Upper lobe of right lung (tissue), 1 donor: ENCODE measurements around the gene CDH13. TPM values are rescaled to one million over a fixed set of nuclear protein-coding genes. Genes with fewer than 3 reads are reported as not detected.

Experiments
- ATAC-seq: fragments of 200-7000 bp; cut with Tn5 transposase; one replicate; pipeline ENCODE4 v1.9.1; 2020; ENCODE audit warnings: mild to moderate bottlenecking, moderate library complexity
- DNase-seq: peaks from one replicate; pipeline ENCODE4 v3.0.0-alpha.2; 2020
- H3K27ac ChIP-seq: fragments of 200-600 bp; one replicate; pipeline ENCODE4 v1.8.0; 2022
- H3K27me3 ChIP-seq: fragments of 200-600 bp; one replicate; pipeline ENCODE4 v1.8.0; 2022; ENCODE audit warnings: mild to moderate bottlenecking
- H3K36me3 ChIP-seq: fragments of 200-600 bp; one replicate; pipeline ENCODE4 v1.8.0; 2022
- H3K4me1 ChIP-seq: fragments of 200-600 bp; one replicate; pipeline ENCODE4 v1.8.0; 2022
- H3K4me3 ChIP-seq: fragments of 200-600 bp; one replicate; pipeline ENCODE4 v1.8.0; 2022; ENCODE audit warnings: mild to moderate bottlenecking
- H3K9me3 ChIP-seq: fragments of 200-600 bp; one replicate; pipeline ENCODE4 v1.8.0; 2022
- intact Hi-C: fragments of 100-400 bp; cut with DNase I; formaldehyde crosslinking; loops from one replicate; pipeline ENCODE4 v1.11.0; 2022
- total RNA-seq: library from RNA; stranded (reverse); fragmentation: NEBNext Ultra II Directional; extraction: Animal tissue kit (Norgen Biotek cat#: 25700); gene quantifications from one replicate; pipeline ENCODE4 v1.2.1, GENCODE V29; 2021
- TF ChIP-seq, protein P1 (sequence below): fragments of 200-600 bp; IDR thresholded peaks from one replicate; pipeline ENCODE4 v1.8.0; 2022; ENCODE audit warnings: antibody characterized with exemption
- donor health status: DM: no; HTN: yes; CAD: no; lungs with severe emphysema.

Gene CDH13
- total RNA-seq, 1 donor from 2014 or later = 27.2 TPM

DNA sequence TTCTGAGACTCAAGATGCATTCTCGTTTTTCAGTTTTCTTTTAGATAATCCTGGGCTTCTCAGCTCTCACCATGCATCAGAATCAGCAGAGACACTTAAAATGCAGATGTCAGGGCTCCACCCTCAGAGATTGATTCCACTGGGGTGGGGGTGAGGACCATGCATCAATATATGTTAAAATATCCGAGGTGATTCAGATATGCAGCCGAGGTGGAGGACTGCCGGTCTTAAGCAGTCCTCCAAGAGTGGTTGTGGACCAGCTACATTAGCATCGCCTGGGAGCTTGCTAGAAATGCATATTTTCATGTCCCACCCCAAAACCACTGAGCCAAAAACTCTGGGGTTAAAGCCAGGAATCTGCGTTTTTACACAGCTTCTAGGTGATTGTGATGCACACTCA is 501.3 kb downstream of the CDH13 start:
- TF ChIP-seq, protein P1, sequence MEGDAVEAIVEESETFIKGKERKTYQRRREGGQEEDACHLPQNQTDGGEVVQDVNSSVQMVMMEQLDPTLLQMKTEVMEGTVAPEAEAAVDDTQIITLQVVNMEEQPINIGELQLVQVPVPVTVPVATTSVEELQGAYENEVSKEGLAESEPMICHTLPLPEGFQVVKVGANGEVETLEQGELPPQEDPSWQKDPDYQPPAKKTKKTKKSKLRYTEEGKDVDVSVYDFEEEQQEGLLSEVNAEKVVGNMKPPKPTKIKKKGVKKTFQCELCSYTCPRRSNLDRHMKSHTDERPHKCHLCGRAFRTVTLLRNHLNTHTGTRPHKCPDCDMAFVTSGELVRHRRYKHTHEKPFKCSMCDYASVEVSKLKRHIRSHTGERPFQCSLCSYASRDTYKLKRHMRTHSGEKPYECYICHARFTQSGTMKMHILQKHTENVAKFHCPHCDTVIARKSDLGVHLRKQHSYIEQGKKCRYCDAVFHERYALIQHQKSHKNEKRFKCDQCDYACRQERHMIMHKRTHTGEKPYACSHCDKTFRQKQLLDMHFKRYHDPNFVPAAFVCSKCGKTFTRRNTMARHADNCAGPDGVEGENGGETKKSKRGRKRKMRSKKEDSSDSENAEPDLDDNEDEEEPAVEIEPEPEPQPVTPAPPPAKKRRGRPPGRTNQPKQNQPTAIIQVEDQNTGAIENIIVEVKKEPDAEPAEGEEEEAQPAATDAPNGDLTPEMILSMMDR = no peak
- Histone ChIP-seq H3K4me3 (no peak overlapping the region), H3K9me3 (peaks cover 4% of the 10 kb centered on the region), H3K27ac (no peak overlapping the region), H3K36me3 (no peaks in the 10 kb centered on the region), H3K4me1 (no peaks in the 10 kb centered on the region), H3K27me3 (no peaks in the 10 kb centered on the region)
- intact Hi-C loops = no loop called here
- DNase-seq (no peak), ATAC-seq (no peak)

DNA sequence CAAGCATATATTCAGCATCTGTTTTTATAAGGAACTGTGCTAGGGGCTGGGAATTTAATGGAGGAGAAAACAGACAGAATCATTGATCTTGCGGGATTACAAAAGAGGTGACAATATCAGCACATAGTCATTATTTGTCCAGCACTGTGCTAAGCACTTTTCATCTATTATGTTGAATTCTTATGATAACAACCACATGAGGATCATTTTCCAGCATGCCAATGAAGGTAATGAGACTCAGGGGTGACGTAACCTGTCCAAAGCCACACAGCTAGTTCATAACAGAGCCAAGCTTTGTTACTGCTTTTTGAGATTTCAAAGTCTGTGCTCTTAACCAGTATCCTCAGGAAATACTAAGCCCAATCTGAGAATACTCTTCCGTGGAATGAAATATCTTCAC is 503.3 kb downstream of the CDH13 start:
- Histone ChIP-seq H3K27ac (no peak overlapping the region), H3K27me3 (no peaks in the 10 kb centered on the region), H3K4me3 (no peak overlapping the region), H3K9me3 (peaks cover 4% of the 10 kb centered on the region), H3K36me3 (no peaks in the 10 kb centered on the region), H3K4me1 (no peaks in the 10 kb centered on the region)
- DNase-seq (no peak), ATAC-seq (no peak)
- intact Hi-C loops = no loop called here
- TF ChIP-seq, protein P1 = no peak

DNA sequence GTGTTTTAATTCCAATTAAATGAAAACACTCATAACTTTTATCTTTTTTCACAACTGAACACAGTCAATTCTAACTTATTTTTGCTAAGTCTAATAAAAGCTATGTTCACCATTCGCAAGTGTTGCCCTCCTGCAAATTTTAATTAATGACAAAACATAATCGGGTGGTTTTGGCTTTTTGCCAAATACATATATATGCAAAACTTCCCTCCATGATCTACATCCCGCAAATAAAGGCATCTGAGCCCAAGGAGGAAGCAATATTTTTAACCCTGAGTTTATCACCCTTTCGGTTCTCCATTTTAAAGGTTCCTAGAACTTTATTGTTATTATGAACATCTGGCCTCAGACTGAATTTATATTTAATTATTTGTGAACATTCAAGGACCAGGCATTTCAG is 507.9 kb downstream of the CDH13 start:
- Histone ChIP-seq H3K36me3 (no peaks in the 10 kb centered on the region), H3K4me1 (peaks cover 5% of the 10 kb centered on the region), H3K27ac (no peak overlapping the region), H3K27me3 (no peaks in the 10 kb centered on the region), H3K9me3 (no peaks in the 10 kb centered on the region), H3K4me3 (no peak overlapping the region)
- TF ChIP-seq, protein P1 = no peak
- DNase-seq = no peak
- intact Hi-C loops = no loop called here
- no peak for ATAC-seq

DNA sequence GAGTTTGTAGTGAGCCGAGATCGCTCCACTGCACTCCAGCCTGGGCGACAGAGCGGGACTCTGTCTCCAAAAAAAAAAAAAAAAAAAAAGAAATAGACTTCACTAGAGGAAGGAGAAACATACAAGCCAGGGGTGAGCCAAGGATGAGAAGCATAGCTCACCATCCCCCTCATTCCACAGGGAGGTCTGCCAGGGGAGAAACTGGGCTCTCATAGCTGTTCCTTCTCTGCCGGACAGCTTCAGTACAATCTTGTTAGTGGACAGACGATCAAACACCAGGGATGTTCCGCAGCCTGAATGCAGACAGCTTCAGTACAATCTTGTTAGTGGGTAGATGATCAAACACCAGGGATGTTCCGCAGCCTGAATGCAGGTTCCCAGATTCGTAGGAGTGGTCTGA is 509.6 kb downstream of the CDH13 start:
- Histone ChIP-seq H3K27ac (no peak overlapping the region), H3K9me3 (no peaks in the 10 kb centered on the region), H3K36me3 (no peaks in the 10 kb centered on the region), H3K4me1 (peaks cover 5% of the 10 kb centered on the region), H3K27me3 (no peaks in the 10 kb centered on the region), H3K4me3 (no peak overlapping the region)
- ATAC-seq (no peak), DNase-seq (no peak)
- TF ChIP-seq, protein P1 = no peak
- intact Hi-C loops = no loop called here

DNA sequence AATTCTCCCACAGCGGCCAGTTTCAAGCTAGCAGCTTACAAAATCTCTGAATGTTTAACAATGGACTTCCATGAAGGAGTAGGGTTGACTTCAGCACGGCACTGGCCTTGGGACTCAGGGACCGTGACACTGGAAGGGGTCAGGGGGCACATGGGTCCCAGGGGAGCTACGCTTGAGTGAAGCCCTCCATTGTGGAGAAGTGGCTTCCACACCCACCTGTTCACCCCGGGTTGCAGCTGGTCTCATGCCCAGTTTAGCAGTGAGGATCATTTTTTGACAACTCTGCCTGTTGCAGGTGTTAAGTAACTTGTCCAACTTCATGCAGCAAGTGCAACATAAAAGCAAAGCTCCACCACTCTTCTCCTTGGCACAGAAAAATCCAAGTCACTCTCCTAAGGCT is 510.2 kb downstream of the CDH13 start:
- intact Hi-C loops = no loop called here
- no peak overlapping the region for H3K27ac ChIP-seq
- ATAC-seq (no peak), DNase-seq (no peak)
- peak overlapping the region; percentile 40 for H3K4me3 ChIP-seq
- H3K9me3 ChIP-seq = no peaks in the 10 kb centered on the region
- H3K27me3 ChIP-seq = no peaks in the 10 kb centered on the region
- H3K36me3 ChIP-seq = no peaks in the 10 kb centered on the region
- peaks cover 5% of the 10 kb centered on the region for H3K4me1 ChIP-seq
- TF ChIP-seq, protein P1 = no peak

DNA sequence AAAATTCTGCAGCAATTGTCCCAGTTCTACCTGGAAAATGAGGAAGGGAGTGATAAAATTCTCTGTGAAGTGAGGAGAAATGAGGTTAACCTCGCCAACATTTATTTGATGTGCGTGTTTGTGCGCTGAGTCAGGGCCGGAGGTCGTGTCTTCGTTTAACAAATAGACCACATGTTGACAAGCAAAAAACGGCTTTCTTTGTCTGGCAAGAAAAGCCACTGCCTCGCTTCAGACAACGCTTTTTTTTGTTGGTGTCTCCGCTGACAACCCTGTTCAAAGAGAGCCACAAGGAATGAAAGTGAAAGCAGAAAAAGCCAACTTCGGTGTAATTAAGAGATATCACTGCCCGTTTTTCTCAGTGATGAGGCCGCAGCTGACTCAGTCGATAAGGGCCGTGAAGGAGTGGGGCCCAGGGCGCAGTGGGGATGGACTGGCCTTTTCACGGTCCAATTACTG is 510.6 kb downstream of the CDH13 start:
- DNase-seq = no peak
- no peaks in the 10 kb centered on the region for H3K9me3 ChIP-seq
- H3K27ac ChIP-seq = no peak overlapping the region
- TF ChIP-seq, protein P1 = no peak
- peaks cover 5% of the 10 kb centered on the region for H3K4me1 ChIP-seq
- intact Hi-C loops = no loop called here
- no peaks in the 10 kb centered on the region for H3K27me3 ChIP-seq
- H3K36me3 ChIP-seq = no peaks in the 10 kb centered on the region
- ATAC-seq = peak; percentile 41
- H3K4me3 ChIP-seq = peak overlapping the region; percentile 40
